CD8-positive, alpha-beta memory T cell (primary cell): ENCODE results near the gene KNSTRN. TPM values are rescaled to one million over a fixed set of nuclear protein-coding genes. Genes with fewer than 3 reads are reported as not detected.

ENCODE experiments used
- CTCF ChIA-PET: fragments of 350-600 bp; sonication (Branson Sonifier 250); formaldehyde crosslinking; loops from one replicate; lab custom pipeline; 2021; ENCODE audit warnings: antibody characterized with exemption; lab: Charles Lee
- POLR2A ChIA-PET: fragments of 350-600 bp; sonication (Branson Sonifier 250); formaldehyde crosslinking; loops from one replicate; lab custom pipeline; 2021; ENCODE audit warnings: antibody characterized with exemption; lab: Charles Lee
- DNase-seq, 5 donors: peaks; one replicate each; pipeline versions ENCODE4 v3.0.0 to v3.0.0-alpha.2; 2020 to 2022; ENCODE audit warnings: mixed read lengths in 1 of 5
- H3K27ac ChIP-seq: one replicate; pipeline ENCODE4 v1.7.0; 2013; ENCODE audit warnings: low read depth, mild to moderate bottlenecking, low read length, moderate library complexity
- H3K27me3 ChIP-seq: 2 replicates; pipeline ENCODE4 v1.7.0; 2013; ENCODE audit warnings: low read length, mild to moderate bottlenecking; ENCODE audit not compliant: insufficient read depth, poor library complexity, severe bottlenecking
- H3K36me3 ChIP-seq: 2 replicates; pipeline ENCODE4 v1.7.0; 2013; ENCODE audit warnings: mild to moderate bottlenecking, low read length, moderate library complexity; ENCODE audit not compliant: insufficient read depth
- H3K4me1 ChIP-seq: 2 replicates; pipeline ENCODE4 v1.7.0; 2013; ENCODE audit warnings: mild to moderate bottlenecking, low read length, moderate library complexity; ENCODE audit not compliant: insufficient read depth
- H3K4me3 ChIP-seq: 2 replicates; pipeline ENCODE4 v1.7.0; 2013; ENCODE audit warnings: mild to moderate bottlenecking, low read length
- H3K9me3 ChIP-seq: 2 replicates; pipeline ENCODE4 v1.7.0; 2013; ENCODE audit warnings: mild to moderate bottlenecking, low read length
- H3K27ac Mint-ChIP-seq, 8 donors: one replicate each; pipeline ENCODE4 v1.8.0; 2020 to 2021; ENCODE audit warnings: mixed read lengths in 8 of 8, mild to moderate bottlenecking in 6 of 8, inconsistent platforms in 3 of 8, moderate library complexity in 3 of 8
- H3K27me3 Mint-ChIP-seq, 2 donors: one replicate each; pipeline ENCODE4 v1.8.0; 2020 to 2021; ENCODE audit warnings: mixed read lengths in 2 of 2, mild to moderate bottlenecking in 1 of 2, moderate library complexity in 1 of 2
- H3K36me3 Mint-ChIP-seq, 3 donors: one replicate each; pipeline ENCODE4 v1.8.0; 2020 to 2021; ENCODE audit warnings: mixed read lengths in 3 of 3, inconsistent platforms in 1 of 3, mild to moderate bottlenecking in 1 of 3
- H3K4me1 Mint-ChIP-seq, 3 donors: one replicate each; pipeline ENCODE4 v1.8.0; 2020 to 2021; ENCODE audit warnings: mixed read lengths in 3 of 3, inconsistent platforms in 1 of 3, mild to moderate bottlenecking in 1 of 3
- H3K4me3 Mint-ChIP-seq, 7 donors: one replicate each; pipeline ENCODE4 v1.8.0; 2020 to 2021; ENCODE audit warnings: mixed read lengths in 7 of 7, mild to moderate bottlenecking in 6 of 7, moderate library complexity in 4 of 7, inconsistent platforms in 2 of 7
- H3K9me3 Mint-ChIP-seq, 5 donors: one replicate each; pipeline ENCODE4 v1.8.0; 2020 to 2022; ENCODE audit warnings: mixed read lengths in 5 of 5, mild to moderate bottlenecking in 3 of 5, moderate library complexity in 2 of 5, inconsistent platforms in 1 of 5
- polyA plus RNA-seq: library from polyadenylated mRNA; unstranded; fragments of 300-500 nt; fragmentation: Illumina TruSeq; gene quantifications from one replicate; pipeline ENCODE4 v1.2.3, GENCODE V29; 2021
- total RNA-seq, 2 experiments: library from RNA; stranded (reverse); gene quantifications; one replicate each; pipeline ENCODE4 v1.2.3, GENCODE V29; 2021

The KNSTRN gene
- total and polyA plus RNA-seq, 3 experiments from 2014 or later = 3.6 to 49.9 (median 42.8) TPM

DNA sequence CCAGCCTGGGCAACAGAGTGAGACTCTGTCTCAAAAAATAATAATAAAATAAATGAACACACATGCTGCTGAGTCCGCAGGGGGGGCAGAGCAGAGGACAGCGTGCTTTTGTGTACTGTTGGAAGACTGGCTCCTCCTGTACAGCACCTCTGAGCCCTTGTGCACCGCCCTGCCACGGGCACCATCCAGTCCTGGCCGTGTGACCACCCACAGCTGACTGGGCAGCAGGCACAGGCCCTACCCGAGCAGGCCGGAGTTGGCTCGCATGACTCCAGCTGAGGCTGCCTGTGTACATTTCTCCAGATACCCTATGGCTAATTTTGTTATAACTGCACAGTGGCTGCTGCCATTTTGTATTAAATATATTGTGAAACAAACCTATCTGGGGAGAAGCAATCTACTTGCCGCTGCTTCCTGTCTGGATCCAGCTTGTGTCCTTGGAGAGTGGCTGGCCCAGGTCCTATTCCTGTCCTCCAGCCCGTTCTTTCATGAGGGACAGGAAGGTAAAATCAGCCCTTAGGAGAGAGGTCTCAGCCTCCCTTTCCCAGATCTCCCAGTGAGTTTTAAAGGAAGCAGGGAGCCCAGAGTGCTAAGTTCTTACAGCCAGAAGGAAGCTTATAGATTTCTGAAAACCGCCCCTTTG is 37.7 kb downstream of the KNSTRN start:
- Mint-ChIP-seq H3K27ac (peak overlapping the region in 1 of 8 donors; percentile 1), H3K4me3 (no peak overlapping the region), H3K9me3 (no peaks in the 10 kb centered on the region), H3K4me1 (peaks cover 6 to 10% (median 6%) of the 10 kb centered on the region in 3 donors), H3K36me3 (peaks cover 0 to 32% (median 4%) of the 10 kb centered on the region in 3 donors), H3K27me3 (no peaks in the 10 kb centered on the region)
- ChIA-PET POLR2A (no interaction called here), CTCF (interaction anchor here (1.5 to 13.3 kb wide), 4 partner anchors 8 to 79 kb away, joined by 3 to 202 read pairs (median 13); partner anchors contain the start of genes CCDC9B and IVD)
- Histone ChIP-seq H3K27ac (no peak overlapping the region), H3K4me3 (no peak overlapping the region), H3K27me3 (no peaks in the 10 kb centered on the region), H3K36me3 (peaks cover 8% of the 10 kb centered on the region), H3K9me3 (no peaks in the 10 kb centered on the region), H3K4me1 (peaks cover 4% of the 10 kb centered on the region)
- DNase-seq = no peak

DNA sequence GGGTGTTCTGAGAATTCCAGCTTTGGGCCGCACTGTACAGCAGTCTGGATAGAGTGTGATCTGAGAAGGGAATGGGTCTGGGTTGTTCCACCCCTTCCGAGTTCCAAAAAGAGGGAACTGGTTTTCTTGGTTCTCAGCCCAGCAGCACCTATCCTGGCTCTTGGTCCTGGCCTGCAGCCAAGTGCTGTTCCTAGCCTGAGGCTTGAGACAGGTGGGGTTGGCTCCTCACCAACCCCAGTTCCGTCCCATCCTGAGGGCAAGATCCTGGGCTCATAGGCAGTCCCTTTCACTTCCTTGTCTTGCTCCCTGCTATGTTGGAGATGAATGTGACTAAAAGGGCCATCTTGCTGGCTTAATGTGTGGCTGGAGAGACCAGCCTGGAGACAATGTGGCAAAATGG is 38.3 kb downstream of the KNSTRN start:
- no peak overlapping the region for H3K4me3 ChIP-seq
- H3K9me3 Mint-ChIP-seq = no peaks in the 10 kb centered on the region
- no peaks in the 10 kb centered on the region for H3K27me3 ChIP-seq
- H3K27ac ChIP-seq = no peak overlapping the region
- no peak for DNase-seq
- CTCF ChIA-PET = interaction anchor here (1.2 to 13.3 kb wide), 6 partner anchors 8 to 80 kb away, joined by 3 to 202 read pairs (median 12); partner anchors contain the start of genes CCDC9B and IVD
- H3K9me3 ChIP-seq = no peaks in the 10 kb centered on the region
- H3K4me1 Mint-ChIP-seq = peaks cover 6 to 10% (median 6%) of the 10 kb centered on the region in 3 donors
- H3K4me3 Mint-ChIP-seq = no peak overlapping the region
- peak overlapping the region in 2 of 8 donors; percentile 58 to 68 for H3K27ac Mint-ChIP-seq
- POLR2A ChIA-PET = no interaction called here
- H3K4me1 ChIP-seq = peaks cover 4% of the 10 kb centered on the region
- peaks cover 0 to 27% (median 0%) of the 10 kb centered on the region in 3 donors for H3K36me3 Mint-ChIP-seq
- peaks cover 3% of the 10 kb centered on the region for H3K36me3 ChIP-seq
- no peaks in the 10 kb centered on the region for H3K27me3 Mint-ChIP-seq

DNA sequence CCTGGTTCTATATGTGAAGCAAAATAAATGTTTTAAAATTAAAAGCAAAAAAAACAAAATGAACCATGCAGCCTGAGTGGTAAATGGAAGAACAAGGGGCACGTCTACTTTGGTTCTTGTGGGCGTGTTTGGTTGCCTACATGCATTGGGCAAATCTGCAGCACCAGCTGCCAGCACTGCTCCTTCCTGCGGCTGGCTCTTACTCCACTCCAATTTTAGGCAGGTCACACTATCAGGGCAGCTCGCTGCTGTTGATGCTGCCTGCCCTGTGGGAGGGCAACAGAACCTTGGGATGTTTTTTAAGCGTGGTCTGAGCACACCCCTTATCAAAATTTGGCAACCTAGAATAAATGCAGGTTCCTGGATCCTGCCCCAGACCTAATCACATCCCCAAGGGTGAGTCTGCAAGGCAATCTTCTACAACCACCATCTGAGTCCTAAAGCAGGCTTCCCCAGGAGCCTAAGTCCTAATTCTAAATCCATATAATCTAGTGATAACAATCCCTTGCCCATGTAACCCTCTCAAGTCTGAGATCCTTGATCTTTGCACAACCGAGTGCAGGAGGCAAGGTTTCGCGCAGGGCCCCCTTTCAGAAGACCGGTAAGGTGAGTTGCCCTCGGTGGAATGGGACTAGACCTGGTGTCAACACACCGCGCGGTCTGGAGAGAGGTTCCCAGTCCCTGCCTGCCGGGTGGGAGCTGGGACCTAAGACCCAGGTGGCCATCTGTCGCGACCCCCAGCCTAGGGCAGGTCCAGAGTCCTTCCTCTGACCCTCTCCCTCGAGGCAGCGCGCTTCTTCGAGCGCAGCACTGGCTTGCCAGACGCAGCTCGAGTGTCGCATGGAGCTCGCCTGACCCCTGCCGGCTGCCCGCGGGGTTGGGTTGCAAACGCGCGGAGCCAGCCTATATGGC is 39.0 kb downstream of the KNSTRN start:
- Histone ChIP-seq H3K27me3 (no peaks in the 10 kb centered on the region), H3K4me1 (peaks cover 4% of the 10 kb centered on the region), H3K36me3 (no peaks in the 10 kb centered on the region), H3K9me3 (no peaks in the 10 kb centered on the region), H3K4me3 (no peak overlapping the region), H3K27ac (no peak overlapping the region)
- CTCF ChIA-PET = interaction anchor here (0.9 to 13.3 kb wide), 26 partner anchors 9 to 143 kb away, joined by 3 to 202 read pairs (median 5); partner anchors contain the start of genes BAHD1, CCDC32, CCDC9B and IVD
- DNase-seq = peak; percentile 66 to 83 (median 70)
- no peaks in the 10 kb centered on the region for H3K9me3 Mint-ChIP-seq
- peaks cover 6 to 10% (median 6%) of the 10 kb centered on the region in 3 donors for H3K4me1 Mint-ChIP-seq
- peak overlapping the region in 3 of 8 donors; percentile 29 to 68 (median 58) for H3K27ac Mint-ChIP-seq
- POLR2A ChIA-PET = interaction anchor here (1.0 to 1.2 kb wide), 2 partner anchors 19 to 77 kb away, joined by 3 to 5 read pairs; partner anchors contain the start of gene BAHD1
- peaks cover 0 to 25% (median 0%) of the 10 kb centered on the region in 3 donors for H3K36me3 Mint-ChIP-seq
- H3K4me3 Mint-ChIP-seq = peak overlapping the region in 2 of 7 donors; percentile 5 to 16
- no peaks in the 10 kb centered on the region for H3K27me3 Mint-ChIP-seq

DNA sequence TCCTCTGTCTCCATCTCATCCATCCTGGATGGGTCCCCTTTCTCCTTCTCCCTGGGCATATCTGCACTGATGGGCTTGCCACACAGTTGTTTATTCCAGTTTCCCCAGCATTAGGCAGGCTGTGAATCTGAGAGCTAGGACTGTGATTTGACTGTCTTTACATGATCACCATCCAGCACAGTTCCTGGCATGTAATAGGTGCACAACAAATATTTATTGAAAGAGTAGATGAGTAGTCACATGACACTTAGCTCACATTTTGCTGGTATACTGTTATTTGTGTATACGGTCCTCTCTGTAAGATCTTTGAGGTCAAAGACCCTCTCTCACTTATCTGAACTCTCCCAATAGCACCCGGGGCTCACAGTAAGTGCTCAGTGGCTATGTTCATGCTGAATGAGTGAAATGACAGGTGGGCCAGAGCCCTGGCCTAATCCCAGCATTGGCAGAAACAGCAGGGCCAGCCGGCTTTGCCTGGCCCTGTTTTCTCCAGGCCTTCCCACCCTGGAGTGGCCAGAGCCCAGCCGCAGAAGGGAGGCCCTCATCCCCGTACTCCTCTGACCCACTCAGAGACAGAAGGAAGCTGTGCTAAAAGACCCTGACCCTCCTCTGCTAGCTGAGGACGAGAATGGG is 42.1 kb downstream of the KNSTRN start:
- H3K27me3 Mint-ChIP-seq = no peaks in the 10 kb centered on the region
- H3K27me3 ChIP-seq = no peaks in the 10 kb centered on the region
- H3K4me3 ChIP-seq = no peak overlapping the region
- peak overlapping the region in 2 of 8 donors; percentile 2 to 40 for H3K27ac Mint-ChIP-seq
- H3K27ac ChIP-seq = no peak overlapping the region
- no peaks in the 10 kb centered on the region for H3K36me3 ChIP-seq
- H3K4me1 ChIP-seq = peaks cover 4% of the 10 kb centered on the region
- ChIA-PET CTCF (interaction anchor here (0.9 to 13.3 kb wide), 5 partner anchors 16 to 145 kb away, joined by 3 to 202 read pairs (median 6); partner anchors contain the start of genes BAHD1 and CCDC9B), POLR2A (interaction anchor here (0.5 kb wide), 1 partner anchor 994 kb away, joined by 5 read pairs; no protein-coding TSS in a partner anchor)
- H3K9me3 ChIP-seq = no peaks in the 10 kb centered on the region
- H3K4me1 Mint-ChIP-seq = peaks cover 6 to 10% (median 6%) of the 10 kb centered on the region in 3 donors
- no peaks in the 10 kb centered on the region for H3K9me3 Mint-ChIP-seq
- no peak overlapping the region for H3K4me3 Mint-ChIP-seq
- H3K36me3 Mint-ChIP-seq = peaks cover 0 to 14% (median 2%) of the 10 kb centered on the region in 3 donors
- DNase-seq = no peak

DNA sequence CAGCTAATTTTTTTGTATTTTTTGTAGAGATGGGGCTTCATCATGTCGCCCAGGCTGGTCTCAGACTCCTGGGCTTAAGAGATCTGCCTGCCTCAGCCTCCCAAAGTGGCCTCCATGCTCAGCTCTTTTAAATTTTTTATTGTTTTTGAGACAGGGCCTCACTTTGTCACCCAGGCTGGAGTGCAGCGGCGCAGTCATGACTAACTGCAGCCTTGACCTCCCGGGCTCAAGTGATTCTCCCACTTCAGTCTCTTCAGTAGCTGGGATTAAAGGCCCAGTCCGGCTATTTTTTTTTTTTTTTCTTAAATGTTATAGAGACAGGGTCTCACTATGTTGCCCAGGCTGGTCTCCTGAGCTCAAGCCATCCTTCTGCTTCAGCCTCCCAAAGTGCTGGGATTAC is 43.2 kb downstream of the KNSTRN start:
- Histone ChIP-seq H3K27ac (no peak overlapping the region), H3K4me3 (no peak overlapping the region), H3K9me3 (no peaks in the 10 kb centered on the region), H3K36me3 (no peaks in the 10 kb centered on the region), H3K27me3 (no peaks in the 10 kb centered on the region), H3K4me1 (peaks cover 4% of the 10 kb centered on the region)
- H3K36me3 Mint-ChIP-seq = peaks cover 0 to 14% (median 4%) of the 10 kb centered on the region in 3 donors
- H3K4me1 Mint-ChIP-seq = peaks cover 6 to 10% (median 6%) of the 10 kb centered on the region in 3 donors
- no peaks in the 10 kb centered on the region for H3K27me3 Mint-ChIP-seq
- DNase-seq = no peak
- ChIA-PET CTCF (interaction anchor here (4.9 to 13.3 kb wide), 2 partner anchors 84 to 147 kb away, joined by 27 to 202 read pairs; partner anchors contain the start of gene CCDC9B), POLR2A (no interaction called here)
- no peak overlapping the region for H3K4me3 Mint-ChIP-seq
- no peak overlapping the region for H3K27ac Mint-ChIP-seq
- no peaks in the 10 kb centered on the region for H3K9me3 Mint-ChIP-seq

DNA sequence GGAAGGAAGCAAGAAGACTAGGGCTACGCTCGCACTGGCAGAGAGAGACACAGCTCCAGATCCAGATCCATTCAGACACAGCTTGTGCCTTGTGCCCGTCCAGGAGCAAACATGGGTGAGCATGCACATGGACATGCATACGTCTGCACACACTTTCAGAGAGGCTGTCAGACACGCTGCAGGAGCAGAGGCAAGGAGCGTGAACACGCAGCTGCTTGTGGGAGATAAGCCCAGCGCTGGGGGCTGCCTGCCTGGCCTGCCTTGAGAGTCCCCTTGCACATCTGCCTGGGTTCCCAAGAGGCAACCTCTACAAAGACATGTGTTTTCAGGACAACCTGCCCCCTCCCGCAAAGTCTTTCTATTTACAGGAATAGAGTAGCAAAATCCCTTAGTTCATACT is 44.7 kb downstream of the KNSTRN start:
- peaks cover 0 to 14% (median 4%) of the 10 kb centered on the region in 3 donors for H3K36me3 Mint-ChIP-seq
- no peak overlapping the region for H3K27ac ChIP-seq
- POLR2A ChIA-PET = no interaction called here
- H3K27ac Mint-ChIP-seq = no peak overlapping the region
- DNase-seq = no peak
- H3K27me3 ChIP-seq = no peaks in the 10 kb centered on the region
- no peak overlapping the region for H3K4me3 ChIP-seq
- no peaks in the 10 kb centered on the region for H3K36me3 ChIP-seq
- H3K4me1 ChIP-seq = no peaks in the 10 kb centered on the region
- CTCF ChIA-PET = interaction anchor here (1.0 to 13.3 kb wide), 2 partner anchors 13 to 86 kb away, joined by 5 to 202 read pairs; partner anchors contain the start of genes BAHD1 and CCDC9B
- no peaks in the 10 kb centered on the region for H3K9me3 Mint-ChIP-seq
- no peaks in the 10 kb centered on the region for H3K9me3 ChIP-seq
- H3K4me1 Mint-ChIP-seq = no peaks in the 10 kb centered on the region
- no peak overlapping the region for H3K4me3 Mint-ChIP-seq
- H3K27me3 Mint-ChIP-seq = no peaks in the 10 kb centered on the region

DNA sequence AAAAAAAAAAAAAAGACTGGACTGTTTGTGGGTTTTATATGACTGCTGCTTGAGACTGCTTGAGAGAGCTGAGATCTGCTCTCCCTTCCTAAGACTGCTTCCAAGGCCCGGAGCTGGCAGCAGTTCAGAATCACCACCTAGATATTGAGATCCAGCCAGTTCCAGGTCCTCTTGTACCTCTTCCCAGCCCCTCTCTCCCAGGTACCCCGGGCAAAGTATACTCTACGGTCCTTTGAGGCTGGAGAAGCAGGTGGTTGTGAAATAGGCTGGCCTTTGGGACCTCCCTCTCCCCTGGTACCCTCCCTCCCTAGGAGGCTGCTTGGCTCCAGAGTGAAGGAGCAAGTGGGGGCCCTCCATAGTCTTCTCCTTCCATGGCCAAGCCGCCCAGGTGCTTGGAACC is 45.7 kb downstream of the KNSTRN start:
- Mint-ChIP-seq H3K4me3 (no peak overlapping the region), H3K9me3 (no peaks in the 10 kb centered on the region), H3K27me3 (no peaks in the 10 kb centered on the region), H3K27ac (peak overlapping the region in 1 of 8 donors; percentile 43), H3K36me3 (peaks cover 0 to 14% (median 4%) of the 10 kb centered on the region in 3 donors), H3K4me1 (no peaks in the 10 kb centered on the region)
- H3K36me3 ChIP-seq = no peaks in the 10 kb centered on the region
- no peak overlapping the region for H3K27ac ChIP-seq
- ChIA-PET CTCF (interaction anchor here (0.6 to 13.3 kb wide), 3 partner anchors 11 to 87 kb away, joined by 3 to 202 read pairs (median 3); partner anchors contain the start of genes BAHD1 and CCDC9B), POLR2A (no interaction called here)
- H3K4me1 ChIP-seq = no peaks in the 10 kb centered on the region
- no peaks in the 10 kb centered on the region for H3K27me3 ChIP-seq
- H3K9me3 ChIP-seq = no peaks in the 10 kb centered on the region
- DNase-seq = no peak
- no peak overlapping the region for H3K4me3 ChIP-seq
